Measurements from ENCODE around the gene ZBED5. TPM values are rescaled to one million over a fixed set of nuclear protein-coding genes. Genes with fewer than 3 reads are reported as not detected.
"Not testable (repeated sequence)": the region's sequence is repeated elsewhere in the genome, so short reads cannot be mapped to it uniquely, and the experiment has no call there.

The ZBED5 gene
- total and polyA plus RNA-seq, 7 donors = 20.0 to 47.8 (median 26.4) TPM

GRCh38 chr11:10891151-10891720, 33.4 kb upstream of the ZBED5 start:
- ATAC-seq = no peak
- Histone ChIP-seq H3K27ac (no peak overlapping the region), H3K36me3 (ENCODE audit: insufficient read depth in 1 of 2, low read depth in 1 of 2) (peaks cover 0 to 2% of the 10 kb centered on the region in 2 donors), H3K4me3 (no peak overlapping the region), H3K27me3 (ENCODE audit: insufficient read depth in 3 of 3, low read length in 2 of 3) (no peaks in the 10 kb centered on the region), H3K9me3 (no peaks in the 10 kb centered on the region), H3K4me1 (peaks cover 32% of the 10 kb centered on the region)
- WGBS, 3 donors = 89 to 100% (median 100%) methylated on average over 1 of the region's 1 CpG
- no peak for TF ChIP-seq CTCF (IDR thresholded peaks at IDR 0.05)
- DNase-seq = no peak
- intact Hi-C loops (cut with DNase I) = no loop called here

GRCh38 chr11:10890083-10890482, 32.2 kb upstream of the ZBED5 start:
- H3K4me3 ChIP-seq; H3K27ac ChIP-seq; H3K36me3 ChIP-seq (ENCODE audit: insufficient read depth in 1 of 2, low read depth in 1 of 2); DNase-seq; H3K27me3 ChIP-seq (ENCODE audit: insufficient read depth in 3 of 3, low read length in 2 of 3); H3K9me3 ChIP-seq; ATAC-seq; intact Hi-C loops (cut with DNase I): not testable (repeated sequence)
- H3K4me1 ChIP-seq = peaks cover 36% of the 10 kb centered on the region

- TF ChIP-seq CTCF (IDR thresholded peaks at IDR 0.05) = no peak
- ATAC-seq (no peak), DNase-seq (no peak)
- peak overlapping the region; percentile 46 for H3K27ac ChIP-seq
- no peaks in the 10 kb centered on the region for H3K27me3 ChIP-seq (ENCODE audit: insufficient read depth in 3 of 3, low read length in 2 of 3)
- intact Hi-C loops (cut with DNase I) = no loop called here
- no peaks in the 10 kb centered on the region for H3K9me3 ChIP-seq
- H3K36me3 ChIP-seq (ENCODE audit: insufficient read depth in 1 of 2, low read depth in 1 of 2) = no peaks in the 10 kb centered on the region
- H3K4me3 ChIP-seq = no peak overlapping the region
- peaks cover 16% of the 10 kb centered on the region for H3K4me1 ChIP-seq
These were observed 29.5 kb upstream of the ZBED5 start for GRCh38 chr11:10887307-10887706.

- no peak for TF ChIP-seq CTCF (IDR thresholded peaks at IDR 0.05)
- H3K4me1 ChIP-seq = peaks cover 12% of the 10 kb centered on the region
- WGBS, 3 donors = 88 to 93% (median 93%) methylated on average over 3 of the region's 3 CpGs
- H3K27ac ChIP-seq = peak overlapping the region; percentile 46
- no peak overlapping the region for H3K4me3 ChIP-seq
- H3K36me3 ChIP-seq (ENCODE audit: insufficient read depth in 1 of 2, low read depth in 1 of 2) = no peaks in the 10 kb centered on the region
- ATAC-seq = peak in 1 of 4 donors; percentile 12
- intact Hi-C loops (cut with DNase I) = no loop called here
- no peak for DNase-seq
- H3K9me3 ChIP-seq = no peaks in the 10 kb centered on the region
- no peaks in the 10 kb centered on the region for H3K27me3 ChIP-seq (ENCODE audit: insufficient read depth in 3 of 3, low read length in 2 of 3)
These were observed 28.9 kb upstream of the ZBED5 start for GRCh38 chr11:10886652-10887250.

GRCh38 chr11:10885703-10886363, 28.0 kb upstream of the ZBED5 start:
- ATAC-seq = peak; percentile 64 to 87 (median 73)
- no peak for DNase-seq
- Histone ChIP-seq H3K4me1 (peaks cover 12% of the 10 kb centered on the region), H3K4me3 (no peak overlapping the region), H3K27ac (peak overlapping the region; percentile 46), H3K27me3 (ENCODE audit: insufficient read depth in 3 of 3, low read length in 2 of 3) (no peaks in the 10 kb centered on the region), H3K36me3 (ENCODE audit: insufficient read depth in 1 of 2, low read depth in 1 of 2) (no peaks in the 10 kb centered on the region), H3K9me3 (no peaks in the 10 kb centered on the region)
- WGBS, 3 donors = 34 to 38% (median 35%) methylated on average over 2 of the region's 2 CpGs
- no peak for TF ChIP-seq CTCF (IDR thresholded peaks at IDR 0.05)
- intact Hi-C loops (cut with DNase I) = no loop called here

GRCh38 chr11:10884292-10884691, 26.4 kb upstream of the ZBED5 start:
- H3K36me3 ChIP-seq (ENCODE audit: insufficient read depth in 1 of 2, low read depth in 1 of 2); ATAC-seq; H3K4me3 ChIP-seq; H3K27me3 ChIP-seq (ENCODE audit: insufficient read depth in 3 of 3, low read length in 2 of 3); DNase-seq; intact Hi-C loops (cut with DNase I); H3K9me3 ChIP-seq; H3K27ac ChIP-seq: not testable (repeated sequence)
- 86 to 93% (median 92%) methylated on average over 4 of the region's 4 CpGs for whole genome bisulfite sequencing, 3 donors
- H3K4me1 ChIP-seq = peaks cover 14% of the 10 kb centered on the region

All from psoas muscle (tissue), 8 donors.